DOHH2 (cell line): ENCODE results near the gene ADIG.

ENCODE experiments used
- EZH2phosphoT487 ChIP-seq: fragments of 200-600 bp; sonication (generic); IDR thresholded peaks from 2 replicates; pipeline ENCODE4 v1.6.1; 2017; ENCODE audit warnings: borderline replicate concordance, mild to moderate bottlenecking, antibody characterized with exemption, low read length, moderate library complexity, mixed read lengths
- TF ChIP-seq, protein P1 (sequence below): fragments of 200-600 bp; sonication (generic); IDR thresholded peaks from one replicate; pipeline ENCODE4 v1.5.1; 2014; ENCODE audit warnings: antibody characterized with exemption, mild to moderate bottlenecking, low read depth, low read length; ENCODE audit not compliant: poor library complexity, severe bottlenecking

DNA sequence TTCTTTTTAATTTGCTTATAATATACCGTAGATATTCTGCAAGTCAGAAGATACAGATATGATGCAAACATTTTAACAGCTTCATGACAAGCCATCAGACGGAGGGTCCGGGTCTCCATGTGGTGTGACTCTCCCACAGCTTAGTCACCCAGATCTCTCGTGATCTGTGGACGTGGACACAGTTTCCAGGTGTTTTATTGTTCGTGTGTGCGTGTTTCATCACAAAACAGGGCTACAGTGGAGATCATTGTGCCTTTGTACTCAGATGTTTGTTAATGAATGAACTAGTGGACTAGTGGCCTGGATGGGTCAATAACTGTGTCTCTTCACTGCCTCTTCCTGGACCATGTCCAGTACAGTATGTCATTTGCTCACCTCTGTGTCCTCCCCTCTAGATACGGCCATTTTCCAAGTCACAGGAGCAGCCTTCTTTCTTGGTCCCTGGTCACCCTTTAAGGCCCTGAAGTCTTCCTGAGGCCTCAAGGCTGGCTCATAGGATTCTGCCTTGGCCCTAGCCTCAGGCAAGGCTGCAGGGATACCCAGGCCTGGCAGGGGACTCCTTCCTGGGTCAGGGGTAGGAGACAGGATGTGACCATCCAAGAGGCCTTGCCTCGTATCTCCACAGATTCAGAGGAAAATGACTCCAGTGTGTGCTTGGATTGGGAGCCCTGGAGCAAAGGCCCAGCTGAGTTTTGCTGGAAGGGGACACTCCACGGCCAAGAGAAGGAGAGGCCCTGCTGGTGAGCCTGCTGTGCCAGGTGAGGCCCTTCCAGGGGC lies 4.6 kb downstream of the ADIG start:
- TF ChIP-seq, protein P1, sequence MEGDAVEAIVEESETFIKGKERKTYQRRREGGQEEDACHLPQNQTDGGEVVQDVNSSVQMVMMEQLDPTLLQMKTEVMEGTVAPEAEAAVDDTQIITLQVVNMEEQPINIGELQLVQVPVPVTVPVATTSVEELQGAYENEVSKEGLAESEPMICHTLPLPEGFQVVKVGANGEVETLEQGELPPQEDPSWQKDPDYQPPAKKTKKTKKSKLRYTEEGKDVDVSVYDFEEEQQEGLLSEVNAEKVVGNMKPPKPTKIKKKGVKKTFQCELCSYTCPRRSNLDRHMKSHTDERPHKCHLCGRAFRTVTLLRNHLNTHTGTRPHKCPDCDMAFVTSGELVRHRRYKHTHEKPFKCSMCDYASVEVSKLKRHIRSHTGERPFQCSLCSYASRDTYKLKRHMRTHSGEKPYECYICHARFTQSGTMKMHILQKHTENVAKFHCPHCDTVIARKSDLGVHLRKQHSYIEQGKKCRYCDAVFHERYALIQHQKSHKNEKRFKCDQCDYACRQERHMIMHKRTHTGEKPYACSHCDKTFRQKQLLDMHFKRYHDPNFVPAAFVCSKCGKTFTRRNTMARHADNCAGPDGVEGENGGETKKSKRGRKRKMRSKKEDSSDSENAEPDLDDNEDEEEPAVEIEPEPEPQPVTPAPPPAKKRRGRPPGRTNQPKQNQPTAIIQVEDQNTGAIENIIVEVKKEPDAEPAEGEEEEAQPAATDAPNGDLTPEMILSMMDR, result no peak
- no peak for TF ChIP-seq EZH2phosphoT487
